ENCODE data around the gene CRYBB1.

The CRYBB1 gene

DNA sequence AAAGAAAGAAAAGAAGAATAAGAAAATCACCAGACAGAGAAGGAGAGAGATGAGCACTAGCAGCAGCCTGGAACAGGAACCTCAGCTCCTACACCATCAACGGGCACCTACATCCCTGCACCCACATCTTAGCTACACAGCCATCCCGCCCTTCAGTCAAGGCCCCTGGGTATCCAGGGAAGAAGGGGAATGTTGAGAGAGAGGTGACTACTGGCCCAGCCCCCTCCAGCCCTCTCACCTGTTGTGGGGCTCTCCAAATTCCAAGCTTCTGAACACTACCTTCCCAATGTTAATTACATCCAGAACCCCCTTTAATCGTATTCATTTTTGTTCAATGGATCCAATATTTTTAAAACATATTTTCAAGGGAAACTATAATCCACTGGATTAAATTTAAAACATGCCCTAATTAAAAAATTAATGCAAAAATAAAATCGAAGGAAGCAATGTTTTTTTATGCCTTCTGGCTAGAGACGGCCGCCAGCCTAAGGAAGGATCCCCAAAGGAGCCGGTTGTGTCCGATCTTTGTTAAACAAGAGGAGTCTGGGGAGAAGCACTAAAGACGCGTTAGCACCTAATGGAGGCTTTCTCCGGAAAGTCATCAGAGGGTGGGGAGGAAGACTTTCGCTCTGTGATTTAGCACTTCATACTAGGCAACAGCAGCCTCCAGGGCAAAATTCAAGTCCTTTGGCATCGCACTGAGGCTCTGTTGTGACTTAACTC lies 37.4 kb downstream of the CRYBB1 start:
- no peak for TF ChIP-seq CTCF (conservative IDR thresholded peaks at IDR 0.05; ENCODE audit: low read depth, low read length)
- H3K4me3 ChIP-seq (ENCODE audit: low read depth, low read length): no peak overlapping the region

DNA sequence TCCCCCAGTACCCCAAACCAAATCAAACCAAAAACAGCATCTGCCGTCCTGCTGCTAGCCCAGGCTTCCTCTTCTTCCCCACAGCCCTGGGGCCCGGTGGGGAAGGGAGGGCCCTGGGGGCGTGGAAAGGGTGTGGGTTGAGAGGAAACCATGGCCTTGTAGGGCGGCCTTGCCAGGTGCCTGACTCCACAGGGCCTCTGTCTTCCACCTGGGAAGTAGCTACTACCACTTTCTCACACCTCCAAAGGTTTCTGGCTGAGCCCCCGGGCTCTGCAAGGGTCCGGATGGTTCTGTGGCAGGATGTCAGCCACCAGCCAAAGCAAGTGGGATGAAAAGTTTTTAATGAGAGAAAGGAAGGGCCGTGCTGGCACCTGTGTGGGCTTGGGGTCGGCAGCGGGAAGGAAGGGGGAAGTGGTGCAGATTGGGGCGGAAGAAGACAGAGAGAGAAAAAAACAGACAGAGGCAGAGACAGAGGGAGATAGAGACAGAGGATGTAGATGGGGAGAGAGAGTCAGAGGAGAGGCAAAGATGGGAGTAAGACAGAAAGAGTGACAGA lies 38.4 kb downstream of the CRYBB1 start:
- TF ChIP-seq CTCF (conservative IDR thresholded peaks at IDR 0.05; ENCODE audit: low read depth, low read length): no peak
- H3K4me3 ChIP-seq (ENCODE audit: low read depth, low read length): no peak overlapping the region
- DNase-seq (ENCODE audit: low read depth): no peak

More for the DNA sequence above, 37.4 kb downstream of the CRYBB1 start:
- no peak for DNase-seq (ENCODE audit: low read depth)

DNA sequence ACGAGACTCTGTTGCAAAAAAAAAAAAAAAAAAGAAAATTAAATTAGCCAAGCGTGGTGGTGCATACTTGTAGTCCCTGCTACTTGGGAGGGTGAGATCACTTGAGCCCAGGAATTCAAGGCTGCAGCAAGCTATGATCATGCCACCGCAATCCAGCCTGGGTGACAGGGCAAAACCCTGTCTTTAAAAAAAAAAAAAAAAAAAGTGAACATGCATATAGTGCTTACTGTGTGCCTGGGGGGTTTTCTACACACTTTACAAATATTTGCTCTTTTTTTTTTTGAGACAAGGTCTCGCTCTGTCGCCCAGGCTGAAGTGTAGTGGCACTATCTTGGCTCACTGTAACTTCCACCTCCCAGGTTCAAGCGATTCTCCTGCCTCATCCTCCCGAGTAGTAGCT lies 40.7 kb downstream of the CRYBB1 start:
- no peak for TF ChIP-seq CTCF (conservative IDR thresholded peaks at IDR 0.05; ENCODE audit: low read depth, low read length)
- H3K4me3 ChIP-seq (ENCODE audit: low read depth, low read length): no peak overlapping the region
- DNase-seq (ENCODE audit: low read depth): no peak

GRCh38 chr22:26576026-26576680 lies 41.7 kb downstream of the CRYBB1 start:
- peak; percentile 41 for DNase-seq (ENCODE audit: low read depth)
- no peak overlapping the region for H3K4me3 ChIP-seq (ENCODE audit: low read depth, low read length)
- TF ChIP-seq CTCF (conservative IDR thresholded peaks at IDR 0.05; ENCODE audit: low read depth, low read length): no peak

DNA sequence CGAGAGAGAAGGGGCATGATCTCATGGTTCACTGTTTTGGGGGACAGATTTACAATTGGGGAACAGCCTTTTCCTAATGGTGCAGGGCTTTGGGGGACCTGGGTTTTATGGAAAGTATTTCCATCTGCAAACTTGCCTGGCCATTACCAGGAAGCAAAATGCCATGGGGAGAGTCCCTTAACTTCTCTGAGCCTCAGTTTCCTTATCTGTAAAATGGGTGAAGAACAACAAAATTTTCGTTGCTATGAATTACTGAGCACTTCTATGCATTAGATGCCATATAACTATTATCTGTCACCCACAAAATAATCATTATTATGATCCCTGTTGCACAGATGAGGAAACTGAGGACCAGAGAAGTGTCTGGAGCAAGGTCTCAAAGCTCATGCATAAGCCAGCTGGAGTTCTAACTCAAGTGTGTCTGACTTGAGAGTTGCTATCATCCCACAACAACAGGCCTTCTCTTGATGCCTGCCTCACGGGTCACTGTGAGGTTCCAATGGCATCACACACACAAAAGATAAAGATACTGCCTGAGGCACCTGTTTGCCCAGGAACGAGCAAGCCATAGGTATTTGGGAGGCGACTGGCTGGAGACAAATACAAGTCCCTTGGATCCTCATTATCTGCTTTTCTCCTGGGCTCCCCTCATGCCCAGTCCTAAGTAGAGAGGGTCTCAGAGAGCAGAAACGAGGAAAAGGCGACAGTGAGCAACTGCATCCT lies 43.7 kb downstream of the CRYBB1 start:
- no peak overlapping the region for H3K4me3 ChIP-seq (ENCODE audit: low read depth, low read length)
- no peak for DNase-seq (ENCODE audit: low read depth)
- no peak for TF ChIP-seq CTCF (conservative IDR thresholded peaks at IDR 0.05; ENCODE audit: low read depth, low read length)

- no peak for TF ChIP-seq CTCF (conservative IDR thresholded peaks at IDR 0.05; ENCODE audit: low read depth, low read length)
- no peak overlapping the region for H3K4me3 ChIP-seq (ENCODE audit: low read depth, low read length)
- DNase-seq (ENCODE audit: low read depth): no peak
Measured at GRCh38 chr22:26573026-26573662, 44.7 kb downstream of the CRYBB1 start.

All from choroid plexus epithelial cell (primary cell).